Vagina (tissue), 2 donors: ENCODE data around the gene LY6G6D.

Experiments
- POLR2A ChIP-seq, 2 donors: fragments of 450-650 bp; IDR thresholded peaks; one replicate each; pipeline ENCODE4 v1.6.1; 2017; ENCODE audit warnings: antibody characterized with exemption in 2 of 2, mild to moderate bottlenecking in 2 of 2, moderate library complexity in 2 of 2
- POLR2AphosphoS5 ChIP-seq, 2 donors: sonication (generic); formaldehyde crosslinking; IDR thresholded peaks; one replicate each; pipeline ENCODE4 v1.9.0; 2017; ENCODE audit warnings: antibody characterized with exemption in 2 of 2, mild to moderate bottlenecking in 2 of 2, low read depth in 1 of 2; ENCODE audit not compliant: insufficient read depth in 1 of 2
- TF ChIP-seq, protein P1 (sequence below), 3 experiments: fragments of 450-650 bp in 2 of 3; fragments of 200-600 bp in 1 of 3; sonication (generic) in 1 of 3; IDR thresholded peaks; one replicate each; pipeline ENCODE4 v1.5.1; 2017 to 2019; ENCODE audit warnings: antibody characterized with exemption in 3 of 3, mild to moderate bottlenecking in 2 of 3, moderate library complexity in 2 of 3

DNA sequence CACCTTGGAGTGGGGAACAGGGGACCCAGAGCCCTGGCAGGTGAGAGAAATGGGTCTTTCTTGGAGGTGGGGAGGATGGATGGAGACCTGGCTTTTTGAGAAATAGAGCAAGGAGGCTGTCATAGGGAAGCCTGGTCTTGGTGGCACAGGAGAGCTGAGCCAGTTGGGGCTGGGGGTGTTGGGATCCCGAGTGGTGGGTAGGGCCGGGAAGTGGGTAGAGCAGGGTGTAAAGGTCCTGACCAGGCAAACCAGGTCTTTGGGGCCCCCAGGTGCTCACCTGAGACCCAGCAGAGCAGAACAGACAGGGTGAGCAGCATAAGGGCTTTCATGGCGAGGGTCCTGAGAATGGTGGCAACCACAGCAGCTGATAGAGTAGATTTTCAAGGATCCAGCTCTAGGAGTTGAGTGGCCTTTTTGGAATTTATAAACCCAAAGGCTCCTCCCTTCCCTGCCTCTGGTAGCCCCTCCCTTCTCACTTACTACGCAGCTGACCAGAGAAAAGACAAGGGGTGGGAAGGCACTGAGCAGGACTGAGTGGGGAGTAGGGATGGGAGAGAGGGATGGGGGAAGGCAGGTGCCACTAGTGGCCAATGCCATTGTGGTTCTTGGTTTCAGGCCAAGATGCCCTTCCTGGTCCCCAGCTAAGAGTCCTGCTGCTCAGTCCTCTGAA is 6.3 kb downstream of the LY6G6D start, which contains the start of gene LY6G6C:
- TF ChIP-seq, protein P1, sequence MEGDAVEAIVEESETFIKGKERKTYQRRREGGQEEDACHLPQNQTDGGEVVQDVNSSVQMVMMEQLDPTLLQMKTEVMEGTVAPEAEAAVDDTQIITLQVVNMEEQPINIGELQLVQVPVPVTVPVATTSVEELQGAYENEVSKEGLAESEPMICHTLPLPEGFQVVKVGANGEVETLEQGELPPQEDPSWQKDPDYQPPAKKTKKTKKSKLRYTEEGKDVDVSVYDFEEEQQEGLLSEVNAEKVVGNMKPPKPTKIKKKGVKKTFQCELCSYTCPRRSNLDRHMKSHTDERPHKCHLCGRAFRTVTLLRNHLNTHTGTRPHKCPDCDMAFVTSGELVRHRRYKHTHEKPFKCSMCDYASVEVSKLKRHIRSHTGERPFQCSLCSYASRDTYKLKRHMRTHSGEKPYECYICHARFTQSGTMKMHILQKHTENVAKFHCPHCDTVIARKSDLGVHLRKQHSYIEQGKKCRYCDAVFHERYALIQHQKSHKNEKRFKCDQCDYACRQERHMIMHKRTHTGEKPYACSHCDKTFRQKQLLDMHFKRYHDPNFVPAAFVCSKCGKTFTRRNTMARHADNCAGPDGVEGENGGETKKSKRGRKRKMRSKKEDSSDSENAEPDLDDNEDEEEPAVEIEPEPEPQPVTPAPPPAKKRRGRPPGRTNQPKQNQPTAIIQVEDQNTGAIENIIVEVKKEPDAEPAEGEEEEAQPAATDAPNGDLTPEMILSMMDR (IDR thresholded peaks at IDR 0.05): no peak
- TF ChIP-seq POLR2A (IDR thresholded peaks at IDR 0.05) (no peak), POLR2AphosphoS5 (IDR thresholded peaks at IDR 0.05; ENCODE audit: insufficient read depth in 1 of 2, low read depth in 1 of 2) (no peak)
